Kidney capillary endothelial cell (primary cell): ENCODE results near the gene TMPRSS12.
"Not testable (repeated sequence)": the region's sequence is repeated elsewhere in the genome, so short reads cannot be mapped to it uniquely, and the experiment has no call there.

Experiments used
- DNase-seq: peaks from one replicate; pipeline ENCODE4 v3.0.0-alpha.2; 2018; ENCODE audit warnings: low spot score

Gene TMPRSS12

GRCh38 chr12:50842637-50843493 lies at the start of gene TMPRSS12:
TMPRSS12 (plus strand) TSS chr12:50842926; CDS start chr12:50842965, 39 bp downstream.
- no peak for DNase-seq

- DNase-seq: no peak
Measured at GRCh38 chr12:50799908-50800307, 42.8 kb upstream of the TMPRSS12 start.

- no peak for DNase-seq
Measured at GRCh38 chr12:50803230-50803875, 39.4 kb upstream of the TMPRSS12 start.

- DNase-seq: no peak
Measured at GRCh38 chr12:50806176-50806575, 36.5 kb upstream of the TMPRSS12 start.

GRCh38 chr12:50809131-50809530 lies 33.6 kb upstream of the TMPRSS12 start:
- not testable (repeated sequence) for DNase-seq

GRCh38 chr12:50814921-50815320 lies 27.8 kb upstream of the TMPRSS12 start:
- not testable (repeated sequence) for DNase-seq

GRCh38 chr12:50820177-50820576 lies 22.5 kb upstream of the TMPRSS12 start:
- no peak for DNase-seq

GRCh38 chr12:50822082-50822481 lies 20.6 kb upstream of the TMPRSS12 start:
- no peak for DNase-seq

- DNase-seq: not testable (repeated sequence)
Measured at GRCh38 chr12:50823724-50824123, 19.0 kb upstream of the TMPRSS12 start.

GRCh38 chr12:50824914-50825313 lies 17.8 kb upstream of the TMPRSS12 start:
- no peak for DNase-seq

- peak; percentile 56 for DNase-seq
Measured at GRCh38 chr12:50825372-50825838, 17.3 kb upstream of the TMPRSS12 start.

- DNase-seq: no peak
Measured at GRCh38 chr12:50828121-50828520, 14.6 kb upstream of the TMPRSS12 start.

GRCh38 chr12:50828886-50829285 lies 13.8 kb upstream of the TMPRSS12 start:
- no peak for DNase-seq

GRCh38 chr12:50833801-50834200 lies 8.9 kb upstream of the TMPRSS12 start:
- not testable (repeated sequence) for DNase-seq

GRCh38 chr12:50839042-50839441 lies 3.7 kb upstream of the TMPRSS12 start:
- DNase-seq: no peak

- DNase-seq: no peak
Measured at GRCh38 chr12:50840809-50841487, 1.8 kb upstream of the TMPRSS12 start.

GRCh38 chr12:50841716-50842531 lies 802 bp upstream of the TMPRSS12 start:
- no peak for DNase-seq

GRCh38 chr12:50845021-50845647 lies 2.4 kb downstream of the TMPRSS12 start:
- no peak for DNase-seq

- DNase-seq: no peak
Measured at GRCh38 chr12:50848963-50849362, 6.2 kb downstream of the TMPRSS12 start.

GRCh38 chr12:50855218-50855617 lies 12.5 kb downstream of the TMPRSS12 start:
- not testable (repeated sequence) for DNase-seq

- not testable (repeated sequence) for DNase-seq
Measured at GRCh38 chr12:50855679-50856078, 13.0 kb downstream of the TMPRSS12 start.
